Stimulated activated CD4-positive, alpha-beta T cell treated with anti-CD3 and anti-CD28 coated beads, TNF-alpha, amount 100 ng/mL, for 24 hours (primary cell): Measurements from ENCODE around the gene FOXD3.
A peak's percentile ranks its signal among the peaks of the same experiment; 100 is the strongest.
"Not testable (repeated sequence)": the region's sequence is repeated elsewhere in the genome, so short reads cannot be mapped to it uniquely, and the experiment has no call there.

Experiments used
- DNase-seq, 3 experiments: peaks; one replicate each; pipeline ENCODE4 v3.0.0-alpha.2; 2020; ENCODE audit warnings: low read depth in 3 of 3

The FOXD3 gene

GRCh38 chr1:63321066-63321784 is 1.1 kb upstream of the FOXD3 start:
- no peak for DNase-seq

DNA sequence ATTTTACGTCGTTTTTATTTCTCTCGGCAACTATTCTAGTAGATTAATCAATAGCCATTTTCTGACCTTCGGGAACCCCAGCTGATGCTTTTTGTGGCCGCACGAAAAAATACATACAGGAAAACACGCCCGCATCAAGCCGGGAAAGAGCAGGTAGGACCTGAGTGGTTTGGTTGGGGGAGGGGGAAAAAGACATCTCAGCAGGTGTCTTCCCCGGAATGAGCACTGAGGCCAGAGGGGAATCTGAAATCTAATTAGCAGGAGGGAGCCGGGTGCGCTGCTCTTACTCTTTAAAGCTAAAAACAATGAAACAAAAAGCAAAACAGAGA is 618 bp upstream of the FOXD3 start:
- DNase-seq = no peak

DNA sequence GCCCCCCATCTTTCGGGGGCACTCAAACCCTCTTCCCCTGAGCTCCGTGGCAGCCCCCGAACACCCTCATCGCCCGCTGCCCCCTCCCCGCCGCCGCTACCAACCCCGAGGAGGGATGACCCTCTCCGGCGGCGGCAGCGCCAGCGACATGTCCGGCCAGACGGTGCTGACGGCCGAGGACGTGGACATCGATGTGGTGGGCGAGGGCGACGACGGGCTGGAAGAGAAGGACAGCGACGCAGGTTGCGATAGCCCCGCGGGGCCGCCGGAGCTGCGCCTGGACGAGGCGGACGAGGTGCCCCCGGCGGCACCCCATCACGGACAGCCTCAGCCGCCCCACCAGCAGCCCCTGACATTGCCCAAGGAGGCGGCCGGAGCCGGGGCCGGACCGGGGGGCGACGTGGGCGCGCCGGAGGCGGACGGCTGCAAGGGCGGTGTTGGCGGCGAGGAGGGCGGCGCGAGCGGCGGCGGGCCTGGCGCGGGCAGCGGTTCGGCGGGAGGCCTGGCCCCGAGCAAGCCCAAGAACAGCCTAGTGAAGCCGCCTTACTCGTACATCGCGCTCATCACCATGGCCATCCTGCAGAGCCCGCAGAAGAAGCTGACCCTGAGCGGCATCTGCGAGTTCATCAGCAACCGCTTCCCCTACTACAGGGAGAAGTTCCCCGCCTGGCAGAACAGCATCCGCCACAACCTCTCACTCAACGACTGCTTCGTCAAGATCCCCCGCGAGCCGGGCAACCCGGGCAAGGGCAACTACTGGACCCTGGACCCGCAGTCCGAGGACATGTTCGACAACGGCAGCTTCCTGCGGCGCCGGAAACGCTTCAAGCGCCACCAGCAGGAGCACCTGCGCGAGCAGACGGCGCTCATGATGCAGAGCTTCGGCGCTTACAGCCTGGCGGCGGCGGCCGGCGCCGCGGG is 837 bp downstream of the FOXD3 start:
- DNase-seq = no peak

GRCh38 chr1:63323865-63324778 is 1.8 kb downstream of the FOXD3 start:
- no peak for DNase-seq

GRCh38 chr1:63324779-63325119 is 2.4 kb downstream of the FOXD3 start:
- DNase-seq = no peak

GRCh38 chr1:63325279-63325985 is 3.1 kb downstream of the FOXD3 start:
- DNase-seq = no peak

DNA sequence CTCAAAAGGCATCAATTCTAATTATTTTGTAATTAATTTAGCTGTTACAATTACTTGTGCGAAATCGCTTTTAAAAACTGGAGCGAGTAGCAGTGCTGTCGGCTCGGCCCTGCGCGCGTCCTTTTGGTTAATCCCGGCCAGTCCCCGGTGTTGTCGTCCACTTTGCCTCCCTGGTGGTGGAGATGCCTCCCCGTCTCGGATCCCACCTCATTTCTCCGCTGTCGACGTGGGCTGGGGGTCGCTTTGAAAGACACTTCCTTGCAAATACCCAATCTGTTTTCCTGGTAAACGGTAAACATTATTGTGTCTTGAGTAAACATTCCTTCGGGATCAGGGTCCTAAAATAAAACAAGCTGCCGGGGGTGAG is 3.7 kb downstream of the FOXD3 start:
- DNase-seq = no peak

- no peak for DNase-seq
Observed at GRCh38 chr1:63326473-63327380, 4.4 kb downstream of the FOXD3 start.

DNA sequence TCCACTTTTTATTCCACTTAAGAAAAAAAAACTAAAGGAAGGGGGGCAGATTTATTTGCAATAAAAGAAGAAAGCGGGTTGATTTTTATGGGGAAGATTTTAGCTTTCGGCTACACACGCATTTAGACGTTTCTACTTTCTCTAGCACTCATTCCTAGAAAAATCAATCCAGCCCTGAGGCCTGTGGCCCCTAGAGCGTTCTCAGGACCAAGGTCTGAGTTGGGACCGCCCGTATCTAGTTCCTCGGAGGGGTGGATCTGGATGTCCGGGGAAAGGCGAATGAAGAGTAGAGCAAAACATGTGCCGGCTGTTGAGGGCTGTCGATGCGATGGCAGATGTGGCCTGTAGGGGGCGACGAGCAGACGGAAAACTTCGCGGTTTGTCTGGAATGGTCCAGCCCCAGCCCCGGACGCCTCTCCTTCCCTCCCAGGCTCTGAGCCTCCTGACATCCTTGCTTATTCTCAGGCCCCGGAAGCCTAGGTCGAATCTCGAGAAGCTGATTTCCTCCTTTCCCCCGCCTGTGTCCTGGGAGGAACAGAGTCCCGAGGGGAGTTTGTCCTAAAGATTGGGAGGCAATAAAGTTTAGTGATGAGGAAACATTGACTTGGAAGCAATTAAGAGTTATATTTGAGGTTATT is 5.2 kb downstream of the FOXD3 start:
- DNase-seq = peak in 1 of 3 experiments; percentile 63

DNA sequence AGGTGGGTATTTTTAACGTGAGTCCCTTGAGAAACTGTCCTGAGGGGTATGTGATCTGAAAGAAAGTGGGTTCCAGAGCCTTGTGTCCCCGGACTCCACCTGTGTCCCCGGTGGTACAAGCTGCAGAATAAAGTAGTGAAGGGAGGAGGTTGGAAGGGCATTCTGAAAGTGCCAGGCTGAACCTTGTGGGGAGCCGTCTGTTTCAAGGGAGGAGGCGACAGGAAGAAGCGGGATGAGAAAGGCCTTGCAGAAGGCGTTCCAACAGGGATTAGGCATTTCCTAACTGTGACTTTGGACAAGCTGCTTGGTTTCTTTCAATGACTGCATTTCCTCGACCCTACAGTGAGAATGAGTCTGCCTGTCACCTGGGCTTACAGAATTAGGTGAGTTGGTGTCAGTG is 5.8 kb downstream of the FOXD3 start:
- no peak for DNase-seq

DNA sequence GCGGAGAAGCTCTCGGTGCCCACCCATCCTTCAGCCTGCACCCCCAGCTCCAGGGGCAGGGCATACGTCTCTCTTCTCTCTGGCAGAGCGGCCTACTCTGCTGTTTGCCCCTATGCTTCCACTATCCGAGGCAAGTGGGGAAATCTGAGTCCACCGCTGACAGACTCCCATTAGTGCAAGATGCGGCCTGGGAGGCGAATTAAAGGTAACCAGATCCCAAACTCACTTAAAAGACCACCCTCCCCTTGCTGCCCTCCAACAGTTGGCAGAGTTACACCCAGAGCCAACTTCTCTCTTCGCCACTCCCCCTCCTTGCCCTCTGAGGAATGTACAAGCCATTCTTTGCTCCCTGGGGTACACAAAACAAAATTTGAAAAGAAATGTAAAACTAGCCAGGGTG is 6.4 kb downstream of the FOXD3 start:
- DNase-seq = no peak

GRCh38 chr1:63329621-63330330 is 7.4 kb downstream of the FOXD3 start:
- no peak for DNase-seq

DNA sequence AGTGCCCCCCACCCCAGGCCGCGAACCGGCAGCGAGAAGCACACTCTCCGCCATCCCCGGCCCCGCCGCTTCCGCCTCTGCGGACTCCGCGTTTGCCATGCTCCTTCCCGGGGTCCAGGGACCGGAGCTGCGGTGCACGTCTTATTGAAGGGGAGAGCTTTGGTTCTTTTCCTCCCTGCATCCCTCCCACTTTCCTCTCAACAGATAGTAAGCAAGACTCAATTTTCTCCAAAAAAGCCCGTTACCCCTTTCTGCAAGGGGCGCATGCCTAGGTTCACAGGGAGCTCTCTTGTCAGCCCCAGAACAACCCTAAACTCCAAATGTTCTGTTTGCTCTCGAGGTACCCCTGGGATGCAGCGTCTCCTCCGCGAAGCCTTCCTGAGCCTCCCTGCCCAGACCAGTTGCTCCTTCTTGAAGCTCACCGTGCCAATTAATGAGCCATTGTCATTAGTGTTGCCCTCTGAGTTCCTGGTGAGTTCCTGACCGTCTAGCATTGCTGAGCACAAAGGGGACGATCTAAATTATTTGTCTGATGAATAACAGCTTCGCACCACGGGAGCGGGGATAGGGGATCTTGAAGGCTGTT is 8.1 kb downstream of the FOXD3 start:
- no peak for DNase-seq

GRCh38 chr1:63342402-63342801 is 20.0 kb downstream of the FOXD3 start:
- DNase-seq = no peak

DNA sequence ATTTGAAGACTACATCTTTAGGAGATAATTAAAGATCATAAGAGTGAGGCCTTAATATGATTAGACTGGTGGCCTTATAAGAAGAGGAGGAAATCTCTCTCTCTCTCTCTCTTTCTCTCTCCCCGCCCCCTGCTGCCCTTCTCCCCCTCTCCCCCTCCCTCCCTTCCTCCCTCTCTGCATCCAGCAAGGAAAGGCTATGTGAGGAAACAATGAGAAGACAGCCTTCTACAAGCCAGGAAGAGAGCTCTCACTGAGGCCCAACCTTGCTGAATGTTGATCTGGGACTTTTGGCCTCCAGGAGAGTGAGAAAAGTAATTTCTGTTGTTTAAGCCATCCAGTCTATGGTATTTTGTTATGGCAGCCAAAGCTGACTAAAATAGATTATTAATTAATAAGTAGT is 21.6 kb downstream of the FOXD3 start:
- DNase-seq = no peak

- no peak for DNase-seq
Observed at GRCh38 chr1:63350320-63350719, 28.0 kb downstream of the FOXD3 start.

GRCh38 chr1:63352736-63353135 is 30.4 kb downstream of the FOXD3 start:
- DNase-seq = no peak

GRCh38 chr1:63356234-63356633 is 33.9 kb downstream of the FOXD3 start:
- DNase-seq = not testable (repeated sequence)

- no peak for DNase-seq
Observed at GRCh38 chr1:63359561-63359960, 37.2 kb downstream of the FOXD3 start.
